HEK293T (cell line): ENCODE results near the gene GALNT14.

Source experiments
- BHLHE40 ChIP-seq: fragments of 450-650 bp; IDR thresholded peaks from 2 replicates; pipeline ENCODE4 v1.6.1; 2016; ENCODE audit warnings: mild to moderate bottlenecking, moderate library complexity, borderline replicate concordance
- ZNF384 ChIP-seq: fragments of 450-650 bp; IDR thresholded peaks from 2 replicates; pipeline ENCODE4 v1.6.1; 2016

- TF ChIP-seq BHLHE40 (no peak), ZNF384 (no peak)
Measured at GRCh38 chr2:31136732-31137131, 1.5 kb downstream of the GALNT14 start.
